SK-N-SH (cell line): ENCODE data around the gene DEXI. TPM values are rescaled to one million over a fixed set of nuclear protein-coding genes. Genes with fewer than 3 reads are reported as not detected.

Experiments used
- CTCF ChIA-PET: fragments of 300-600, 350-600 bp; formaldehyde crosslinking; extraction: SDS; loops from one replicate; lab custom pipeline; 2021; lab: Yijun Ruan, JAX
- POLR2A ChIA-PET: fragments of 350-600 bp; sonication (Branson Sonifier 250); formaldehyde crosslinking; extraction: SDS; loops from one replicate; lab custom pipeline; 2020; ENCODE audit warnings: antibody characterized with exemption, inconsistent platforms; lab: Yijun Ruan, JAX
- DNase-seq: peaks from one replicate; pipeline ENCODE4 v3.0.0; 2012
- H2AFZ ChIP-seq: fragments of 200-600 bp; sonication (generic); 2 replicates; pipeline ENCODE4 v1.8.1; 2016; ENCODE audit warnings: antibody characterized with exemption, mild to moderate bottlenecking, low read depth
- H3F3A ChIP-seq: fragments of 200-600 bp; sonication (generic); replicated peaks from 2 replicates; pipeline ENCODE3; 2016; ENCODE audit warnings: antibody characterized with exemption, mild to moderate bottlenecking; ENCODE audit not compliant: insufficient read depth
- H3K27ac ChIP-seq, 2 experiments: fragments of 200-500 bp in 1 of 2; fragments of 200-600 bp in 1 of 2; sonication (Bioruptor generic) in 1 of 2; sonication (generic), shearing (Covaris generic) in 1 of 2; 2 replicates each; pipeline versions ENCODE4 v1.5.1 to v1.6.1; 2014 to 2016; ENCODE audit warnings: low read depth in 2 of 2, inconsistent platforms in 1 of 2, low read length in 1 of 2, mild to moderate bottlenecking in 1 of 2, mixed read lengths in 1 of 2
- H3K27me3 ChIP-seq: fragments of 200-600 bp; sonication (generic), shearing (Covaris generic); 2 replicates; pipeline ENCODE4 v1.6.1; 2016; ENCODE audit warnings: mixed run types; ENCODE audit not compliant: insufficient read depth
- H3K36me3 ChIP-seq, 2 experiments: fragments of 200-500 bp in 1 of 2; fragments of 200-600 bp in 1 of 2; sonication (Bioruptor generic) in 1 of 2; sonication (generic) in 1 of 2; replicated peaks in 1 of 2; 2 replicates each; pipeline versions ENCODE3 to v1.5.1; 2014 to 2016; ENCODE audit warnings: low read length in 1 of 2, mild to moderate bottlenecking in 1 of 2; ENCODE audit not compliant: insufficient read depth in 2 of 2, control insufficient read depth in 1 of 2
- H3K4me1 ChIP-seq, 2 experiments: fragments of 200-500 bp in 1 of 2; fragments of 200-600 bp in 1 of 2; sonication (Bioruptor generic) in 1 of 2; sonication (generic), shearing (Covaris generic) in 1 of 2; 2 replicates each; pipeline versions ENCODE4 v1.5.1 to v1.6.1; 2014 to 2016; ENCODE audit warnings: low read depth in 1 of 2, low read length in 1 of 2, mixed run types in 1 of 2; ENCODE audit not compliant: insufficient read depth in 2 of 2, control insufficient read depth in 1 of 2
- H3K4me2 ChIP-seq: fragments of 200-600 bp; sonication (generic), shearing (Covaris generic); 2 replicates; pipeline ENCODE4 v1.6.1; 2017; ENCODE audit warnings: mixed run types
- H3K4me3 ChIP-seq, 2 experiments: fragments of 200-500 bp in 1 of 2; fragments of 200-600 bp in 1 of 2; sonication (Bioruptor generic) in 1 of 2; sonication (generic), shearing (Covaris generic) in 1 of 2; 2 replicates each; pipeline versions ENCODE4 v1.5.1 to v1.8.1; 2014 to 2016; ENCODE audit warnings: low read depth in 2 of 2, inconsistent platforms in 1 of 2, low read length in 1 of 2, mild to moderate bottlenecking in 1 of 2, mixed read lengths in 1 of 2, moderate library complexity in 1 of 2
- H3K79me2 ChIP-seq: fragments of 200-600 bp; sonication (generic); 2 replicates; pipeline ENCODE4 v1.8.1; 2017; ENCODE audit warnings: mild to moderate bottlenecking; ENCODE audit not compliant: insufficient read depth
- H3K9ac ChIP-seq: fragments of 200-600 bp; sonication (generic); 2 replicates; pipeline ENCODE4 v1.6.1; 2017; ENCODE audit warnings: mixed run types
- H3K9me2 ChIP-seq: fragments of 200-600 bp; sonication (generic); 2 replicates; pipeline ENCODE4 v1.6.1; 2017; ENCODE audit warnings: mixed run types
- H3K9me3 ChIP-seq: fragments of 200-600 bp; sonication (generic); 2 replicates; pipeline ENCODE4 v1.6.1; 2017; ENCODE audit warnings: mixed run types, mild to moderate bottlenecking, moderate library complexity
- H4K20me1 ChIP-seq: fragments of 200-600 bp; sonication (generic); 2 replicates; pipeline ENCODE4 v1.6.1; 2017; ENCODE audit warnings: mild to moderate bottlenecking, mixed run types; ENCODE audit not compliant: insufficient read depth
- FOXJ3 ChIP-seq: sonication (generic); formaldehyde crosslinking; IDR thresholded peaks from 2 replicates; pipeline ENCODE4 v1.5.1; 2020; ENCODE audit warnings: mild to moderate bottlenecking, missing genetic modification reagents
- FOXM1 ChIP-seq: IDR thresholded peaks from 2 replicates; pipeline ENCODE4 v1.4.0; 2012; ENCODE audit warnings: low read depth, mild to moderate bottlenecking
- IRF3 ChIP-seq: fragments of 150-350 bp; IDR thresholded peaks from 2 replicates; pipeline ENCODE4 v1.6.1; 2016; ENCODE audit warnings: mild to moderate bottlenecking, low read depth, low read length
- JUND ChIP-seq: IDR thresholded peaks from 2 replicates; pipeline ENCODE4 v1.4.0; 2012
- MAX ChIP-seq: IDR thresholded peaks from 2 replicates; pipeline ENCODE4 v1.4.0; 2012; ENCODE audit warnings: low read depth
- MEF2A ChIP-seq: IDR thresholded peaks from 2 replicates; pipeline ENCODE4 v1.4.0; 2012; ENCODE audit warnings: low read depth, borderline replicate concordance
- NRF1 ChIP-seq: IDR thresholded peaks from 2 replicates; pipeline ENCODE4 v1.6.1; 2012; ENCODE audit warnings: low read depth, mild to moderate bottlenecking, low read length
- REST ChIP-seq: IDR thresholded peaks from 2 replicates; pipeline ENCODE4 v1.6.1; 2012; ENCODE audit warnings: mild to moderate bottlenecking, low read depth, low read length, moderate library complexity
- RFX5 ChIP-seq: IDR thresholded peaks from 2 replicates; pipeline ENCODE4 v1.6.1; 2012; ENCODE audit warnings: mild to moderate bottlenecking, improper control_type of control experiment, low read length
- RXRA ChIP-seq: IDR thresholded peaks from 2 replicates; pipeline ENCODE4 v1.4.0; 2012; ENCODE audit warnings: low read depth, mild to moderate bottlenecking, borderline replicate concordance
- TEAD4 ChIP-seq: IDR thresholded peaks from 2 replicates; pipeline ENCODE4 v1.4.0; 2012; ENCODE audit warnings: mild to moderate bottlenecking, borderline replicate concordance; ENCODE audit not compliant: insufficient read depth
- YY1 ChIP-seq: IDR thresholded peaks from 2 replicates; pipeline ENCODE4 v1.4.0; 2012; ENCODE audit warnings: low read depth, mild to moderate bottlenecking
- WGBS: methylation state at CpG from one replicate; pipeline ENCODE4 v1.1.6; 2017; ENCODE audit warnings: low lambda C conversion rate; 5-methylcytosine and 5-hydroxymethylcytosine counted together
- polyA plus RNA-seq, 3 experiments: library from polyadenylated mRNA; depleted of rRNA; stranded (reverse); fragments of >200 nt; gene quantifications; 2 replicates each; pipeline ENCODE4 v1.2.3, GENCODE V29; 2012
- TF ChIP-seq, protein P1 (sequence below): fragments of 200-600 bp; sonication (generic); IDR thresholded peaks from 2 replicates; pipeline ENCODE4 v1.6.1; 2017; ENCODE audit warnings: antibody characterized with exemption, mild to moderate bottlenecking, moderate library complexity

Gene DEXI
- polyA plus RNA-seq, 1 of the 3 experiments (the other 2 are of a cell fraction) = 55.5 TPM

GRCh38 chr16:10946308-10946707 is 4.0 kb upstream of the DEXI start (continued):
- no peak for TF ChIP-seq JUND
- TF ChIP-seq, all 33 proteins: peak for 0

- no peaks in the 10 kb centered on the region for H3K27me3 ChIP-seq
- WGBS = 23% methylated on average over 14 of the region's 14 CpGs
- peak overlapping the region; percentile 89; the same call in 1 of the 2 replicates for H2AFZ ChIP-seq
- H3K4me3 ChIP-seq = peak overlapping the region; percentile 94 to 95
- TF ChIP-seq MAX (no peak), RXRA (no peak), JUND (no peak), FOXJ3 (no peak), RFX5 (no peak), YY1 (no peak), NRF1 (no peak)
- peaks cover 57% of the 10 kb centered on the region for H3K79me2 ChIP-seq
- peaks cover 3 to 51% of the 10 kb centered on the region in 2 experiments for H3K4me1 ChIP-seq
- ChIA-PET CTCF (interaction anchor here (1.2 to 12.0 kb wide), 3 partner anchors 8 to 22 kb away, joined by 4 to 199 read pairs (median 7); no protein-coding TSS in a partner anchor), POLR2A (interaction anchor here (1.4 kb wide), 1 partner anchor 311 kb away, joined by 4 read pairs; the partner anchor contains the start of gene SOCS1)
- DNase-seq = no peak
- no peak overlapping the region for H3K27ac ChIP-seq
- no peaks in the 10 kb centered on the region for H3K9me2 ChIP-seq
- H3F3A ChIP-seq = peaks cover 3% of the 10 kb centered on the region
- H3K4me2 ChIP-seq = peak overlapping the region; percentile 95
- peaks cover 24% of the 10 kb centered on the region for H4K20me1 ChIP-seq
- H3K9me3 ChIP-seq = no peaks in the 10 kb centered on the region
- H3K9ac ChIP-seq = peak overlapping the region; percentile 80
- H3K36me3 ChIP-seq = no peaks in the 10 kb centered on the region
Observed at GRCh38 chr16:10945065-10945787, 3.0 kb upstream of the DEXI start.

DNA sequence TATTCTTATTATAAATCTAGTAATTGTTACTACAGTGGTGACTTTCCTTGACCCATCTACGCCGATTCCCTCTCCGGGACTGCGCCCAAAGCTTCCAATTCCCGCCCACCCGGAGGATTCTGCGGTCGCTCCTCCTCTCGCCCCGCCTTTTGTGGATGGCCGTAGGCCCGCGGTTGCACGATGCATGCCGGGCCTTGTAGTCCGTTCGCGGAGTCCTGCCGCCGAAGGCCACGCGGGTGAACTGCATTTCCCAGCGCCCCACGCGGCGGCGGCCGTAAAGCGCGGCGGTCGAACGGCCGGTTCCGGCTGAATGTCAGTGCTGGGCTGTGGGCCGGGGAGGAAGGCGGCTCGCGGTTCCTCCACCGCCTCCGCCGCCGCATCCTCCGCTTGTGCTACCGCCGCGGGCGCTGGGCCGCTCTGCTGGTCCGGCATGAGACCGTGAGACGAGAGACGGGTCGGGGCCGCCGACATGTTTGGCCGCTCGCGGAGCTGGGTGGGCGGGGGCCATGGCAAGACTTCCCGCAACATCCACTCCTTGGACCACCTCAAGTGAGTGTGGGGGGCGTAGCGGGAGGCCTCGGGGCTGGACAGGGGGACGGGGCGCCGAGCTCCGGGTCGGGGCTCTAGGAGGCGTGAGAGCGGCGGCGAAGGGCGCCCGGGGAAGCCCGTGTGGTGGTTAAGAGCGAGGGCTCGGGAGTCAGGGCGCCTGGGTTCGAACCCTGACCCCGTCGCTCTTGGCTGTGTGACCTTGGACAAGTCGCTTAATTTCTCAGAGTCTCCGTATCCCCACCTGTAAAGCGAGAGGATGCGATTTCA is 2.2 kb upstream of the DEXI start, which contains the start of gene CLEC16A:
Gene CLEC16A, plus strand, starts transcription at position 316 of the 816 bp plus-strand sequence. Its CDS starts 154 bp downstream, at position 470.
- H4K20me1 ChIP-seq = peaks cover 26% of the 10 kb centered on the region
- peaks cover 3% of the 10 kb centered on the region in 2 experiments for H3K36me3 ChIP-seq
- H3K27ac ChIP-seq = peak within 1 kb of the TSS; percentile 48 to 72; a peak in 2 of 4 replicates
- ChIA-PET POLR2A (interaction anchor here (1.4 kb wide), 1 partner anchor 312 kb away, joined by 4 read pairs; the partner anchor contains the start of gene SOCS1), CTCF (interaction anchor here (1.2 to 12.0 kb wide), 2 partner anchors 9 to 23 kb away, joined by 7 to 199 read pairs; no protein-coding TSS in a partner anchor)
- H3K4me1 ChIP-seq = peaks cover 10 to 54% of the 10 kb centered on the region in 2 experiments
- no peaks in the 10 kb centered on the region for H3K27me3 ChIP-seq
- H3K9me3 ChIP-seq = no peaks in the 10 kb centered on the region
- peak within 1 kb of the TSS; percentile 89 for H2AFZ ChIP-seq
- H3K4me2 ChIP-seq = peak within 1 kb of the TSS; percentile 95
- H3K9ac ChIP-seq = peak within 1 kb of the TSS; percentile 80
- H3K4me3 ChIP-seq = peak within 1 kb of the TSS; percentile 94 to 95
- H3K79me2 ChIP-seq = peaks cover 64% of the 10 kb centered on the region
- peaks cover 3% of the 10 kb centered on the region for H3F3A ChIP-seq
- 4% methylated on average over 19 of the region's 86 CpGs for WGBS
- H3K9me2 ChIP-seq = no peaks in the 10 kb centered on the region
- DNase-seq = peak; percentile 95
- TF ChIP-seq TEAD4 (no peak), FOXM1 (no peak), IRF3 (no peak), MEF2A (no peak), REST (no peak)
- TF ChIP-seq, protein P1, sequence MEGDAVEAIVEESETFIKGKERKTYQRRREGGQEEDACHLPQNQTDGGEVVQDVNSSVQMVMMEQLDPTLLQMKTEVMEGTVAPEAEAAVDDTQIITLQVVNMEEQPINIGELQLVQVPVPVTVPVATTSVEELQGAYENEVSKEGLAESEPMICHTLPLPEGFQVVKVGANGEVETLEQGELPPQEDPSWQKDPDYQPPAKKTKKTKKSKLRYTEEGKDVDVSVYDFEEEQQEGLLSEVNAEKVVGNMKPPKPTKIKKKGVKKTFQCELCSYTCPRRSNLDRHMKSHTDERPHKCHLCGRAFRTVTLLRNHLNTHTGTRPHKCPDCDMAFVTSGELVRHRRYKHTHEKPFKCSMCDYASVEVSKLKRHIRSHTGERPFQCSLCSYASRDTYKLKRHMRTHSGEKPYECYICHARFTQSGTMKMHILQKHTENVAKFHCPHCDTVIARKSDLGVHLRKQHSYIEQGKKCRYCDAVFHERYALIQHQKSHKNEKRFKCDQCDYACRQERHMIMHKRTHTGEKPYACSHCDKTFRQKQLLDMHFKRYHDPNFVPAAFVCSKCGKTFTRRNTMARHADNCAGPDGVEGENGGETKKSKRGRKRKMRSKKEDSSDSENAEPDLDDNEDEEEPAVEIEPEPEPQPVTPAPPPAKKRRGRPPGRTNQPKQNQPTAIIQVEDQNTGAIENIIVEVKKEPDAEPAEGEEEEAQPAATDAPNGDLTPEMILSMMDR = no peak; the same call in 1 of the 2 replicates
